ENCODE data around the gene EMP3. TPM values are rescaled to one million over a fixed set of nuclear protein-coding genes. Genes with fewer than 3 reads are reported as not detected.

EMP3 gene
- total RNA-seq, 1 experiment from 2014 or later = 77.3 TPM

- Histone ChIP-seq H3K79me2 (ENCODE audit: low read length) (no peaks in the 10 kb centered on the region), H3K4me2 (ENCODE audit: low read depth, low read length, poor library complexity, severe bottlenecking) (no peak overlapping the region), H3K27me3 (ENCODE audit: low read length) (no peaks in the 10 kb centered on the region)
Observed at GRCh38 chr19:48379058-48379457, 53.7 kb downstream of the EMP3 start.

More at GRCh38 chr19:48379058-48379457, 53.7 kb downstream of the EMP3 start:
- no peaks in the 10 kb centered on the region; the same call in 1 of the 2 replicates for H3K36me3 ChIP-seq (ENCODE audit: insufficient read depth, low read length)
- H3K9ac ChIP-seq (ENCODE audit: low read length) = no peak overlapping the region
- no peaks in the 10 kb centered on the region for H3K9me3 ChIP-seq (ENCODE audit: low read length)
- no peaks in the 10 kb centered on the region for H3K4me1 ChIP-seq (ENCODE audit: low read length)
- no peaks in the 10 kb centered on the region for H4K20me1 ChIP-seq (ENCODE audit: insufficient read depth, low read depth, low read length)
- H3K9me2 ChIP-seq (replicated peaks; ENCODE audit: insufficient read depth, low read length) = no peaks in the 10 kb centered on the region
- H2AFZ ChIP-seq (ENCODE audit: low read length) = no peak overlapping the region
- no peak for DNase-seq
- no peak overlapping the region for H3K4me3 ChIP-seq (ENCODE audit: low read length)
- H3K27ac ChIP-seq (ENCODE audit: low read length) = no peak overlapping the region

Other genes with a start within 250 kb of the EMP3 start
- 2.6 and 5.9 TPM in 2 replicates for gene PLA2G4C, start 214.7 kb upstream of the EMP3 start, total RNA-seq (2014; rRNA removed; shearing (Covaris generic); ENCODE audit: low replicate concordance)
- gene LIG1, start 155.2 kb upstream of the EMP3 start, total RNA-seq (2014; rRNA removed; shearing (Covaris generic); ENCODE audit: low replicate concordance) = 50.1 and 95.1 TPM in 2 replicates
- 2.3 and 6.2 TPM in 2 replicates for gene ZSWIM9, start 154.9 kb upstream of the EMP3 start, total RNA-seq (2014; rRNA removed; shearing (Covaris generic); ENCODE audit: low replicate concordance)
- gene CARD8, start 69.6 kb upstream of the EMP3 start, total RNA-seq (2014; rRNA removed; shearing (Covaris generic); ENCODE audit: low replicate concordance) = 72.3 and 137 TPM in 2 replicates
- not detected in 2 replicates for gene ZNF114, start 55.5 kb upstream of the EMP3 start, total RNA-seq (2014; rRNA removed; shearing (Covaris generic); ENCODE audit: low replicate concordance)
- 7.8 and 10.4 TPM in 2 replicates for gene TMEM143, start 38.4 kb downstream of the EMP3 start, total RNA-seq (2014; rRNA removed; shearing (Covaris generic); ENCODE audit: low replicate concordance)
- not detected in 2 replicates for gene SYNGR4, start 38.8 kb downstream of the EMP3 start, total RNA-seq (2014; rRNA removed; shearing (Covaris generic); ENCODE audit: low replicate concordance)
- 39.5 and 53.7 TPM in 2 replicates for gene KDELR1, start 66.0 kb downstream of the EMP3 start, total RNA-seq (2014; rRNA removed; shearing (Covaris generic); ENCODE audit: low replicate concordance)
- not detected in 2 replicates for gene GRIN2D, start 68.1 kb downstream of the EMP3 start, total RNA-seq (2014; rRNA removed; shearing (Covaris generic); ENCODE audit: low replicate concordance)
- 15.9 and 22.2 TPM in 2 replicates for gene GRWD1, start 120.4 kb downstream of the EMP3 start, total RNA-seq (2014; rRNA removed; shearing (Covaris generic); ENCODE audit: low replicate concordance)
- gene KCNJ14, start 130.0 kb downstream of the EMP3 start, total RNA-seq (2014; rRNA removed; shearing (Covaris generic); ENCODE audit: low replicate concordance) = 0.69 and 1.1 TPM in 2 replicates
- gene CYTH2, start 143.8 kb downstream of the EMP3 start, total RNA-seq (2014; rRNA removed; shearing (Covaris generic); ENCODE audit: low replicate concordance) = 32.5 and 60.4 TPM in 2 replicates
- 0.54 TPM in 1 of 2 replicates, not detected in the other for gene LMTK3, start 186.3 kb downstream of the EMP3 start, total RNA-seq (2014; rRNA removed; shearing (Covaris generic); ENCODE audit: low replicate concordance)
- not detected in 2 replicates for gene SULT2B1, start 226.6 kb downstream of the EMP3 start, total RNA-seq (2014; rRNA removed; shearing (Covaris generic); ENCODE audit: low replicate concordance)